Nephron progenitor cell (in vitro differentiated cells): ENCODE measurements around the gene ISG20.

ENCODE experiments used
- DNase-seq: peaks from one replicate; pipeline ENCODE4 v3.0.0; 2021
- H3K27ac Mint-ChIP-seq: 2 replicates; pipeline ENCODE4 v1.8.0; 2021; ENCODE audit warnings: mild to moderate bottlenecking, moderate library complexity, mixed read lengths
- H3K27me3 Mint-ChIP-seq: 2 replicates; pipeline ENCODE4 v1.8.0; 2021; ENCODE audit warnings: mild to moderate bottlenecking, low read depth, mixed read lengths; ENCODE audit not compliant: poor library complexity
- H3K36me3 Mint-ChIP-seq: 2 replicates; pipeline ENCODE4 v1.8.0; 2021; ENCODE audit warnings: low read depth, mixed read lengths
- H3K4me1 Mint-ChIP-seq: 2 replicates; pipeline ENCODE4 v1.8.0; 2021; ENCODE audit warnings: mixed read lengths
- H3K4me3 Mint-ChIP-seq: 2 replicates; pipeline ENCODE4 v1.8.0; 2021; ENCODE audit warnings: mild to moderate bottlenecking, moderate library complexity, mixed read lengths
- H3K9me3 Mint-ChIP-seq: 2 replicates; pipeline ENCODE4 v1.8.0; 2021; ENCODE audit warnings: mild to moderate bottlenecking, moderate library complexity, mixed read lengths
- TF ChIP-seq, protein P1 (sequence below): fragments of 200-600 bp; sonication (generic); IDR thresholded peaks from 2 replicates; pipeline ENCODE4 v1.5.0; 2021; ENCODE audit warnings: antibody characterized with exemption

The ISG20 gene

DNA sequence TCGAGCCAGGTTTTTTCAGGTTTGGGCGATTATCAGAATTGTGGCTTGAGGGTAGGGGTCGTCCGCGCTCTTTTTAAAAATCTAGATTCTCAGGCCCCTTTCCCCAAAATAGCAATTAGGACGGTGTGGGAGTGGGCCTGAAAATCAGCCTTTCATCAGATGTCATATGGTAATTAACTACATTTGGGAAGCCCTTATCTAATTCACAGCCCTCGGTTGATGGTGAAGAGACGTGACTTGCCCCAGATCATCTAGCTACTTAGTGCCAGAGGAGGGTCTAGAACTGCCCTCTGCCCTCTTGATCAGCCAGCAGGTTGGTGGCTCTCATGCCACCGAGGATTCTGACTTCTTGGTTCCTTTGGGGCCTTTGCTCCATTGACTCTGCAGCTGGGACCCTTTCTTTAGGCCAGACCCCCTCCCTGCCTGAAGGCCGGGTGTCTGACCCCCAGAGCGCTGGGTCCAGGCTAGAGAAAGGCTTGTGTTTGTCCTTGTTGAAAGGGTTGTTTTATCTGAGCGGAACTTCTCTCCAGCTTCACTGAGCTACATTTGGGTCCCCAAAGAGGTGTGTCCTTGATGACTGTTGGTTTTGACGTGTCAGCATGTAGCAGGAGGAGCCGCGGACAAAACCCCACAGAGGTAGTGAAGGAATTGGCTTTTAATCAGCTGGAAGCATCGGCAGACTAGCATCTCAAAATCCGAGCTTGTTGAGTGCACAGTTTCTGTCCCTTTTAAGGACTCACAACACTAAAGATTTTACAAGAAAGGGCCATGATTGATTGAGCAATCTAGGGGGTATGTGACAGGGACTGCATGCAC is 16.8 kb upstream of the ISG20 start:
- H3K27me3 Mint-ChIP-seq = peaks cover 4% of the 10 kb centered on the region
- DNase-seq = no peak
- peaks cover under 1% of the 10 kb centered on the region for H3K36me3 Mint-ChIP-seq
- TF ChIP-seq, protein P1, sequence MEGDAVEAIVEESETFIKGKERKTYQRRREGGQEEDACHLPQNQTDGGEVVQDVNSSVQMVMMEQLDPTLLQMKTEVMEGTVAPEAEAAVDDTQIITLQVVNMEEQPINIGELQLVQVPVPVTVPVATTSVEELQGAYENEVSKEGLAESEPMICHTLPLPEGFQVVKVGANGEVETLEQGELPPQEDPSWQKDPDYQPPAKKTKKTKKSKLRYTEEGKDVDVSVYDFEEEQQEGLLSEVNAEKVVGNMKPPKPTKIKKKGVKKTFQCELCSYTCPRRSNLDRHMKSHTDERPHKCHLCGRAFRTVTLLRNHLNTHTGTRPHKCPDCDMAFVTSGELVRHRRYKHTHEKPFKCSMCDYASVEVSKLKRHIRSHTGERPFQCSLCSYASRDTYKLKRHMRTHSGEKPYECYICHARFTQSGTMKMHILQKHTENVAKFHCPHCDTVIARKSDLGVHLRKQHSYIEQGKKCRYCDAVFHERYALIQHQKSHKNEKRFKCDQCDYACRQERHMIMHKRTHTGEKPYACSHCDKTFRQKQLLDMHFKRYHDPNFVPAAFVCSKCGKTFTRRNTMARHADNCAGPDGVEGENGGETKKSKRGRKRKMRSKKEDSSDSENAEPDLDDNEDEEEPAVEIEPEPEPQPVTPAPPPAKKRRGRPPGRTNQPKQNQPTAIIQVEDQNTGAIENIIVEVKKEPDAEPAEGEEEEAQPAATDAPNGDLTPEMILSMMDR = no peak
- peaks cover 62% of the 10 kb centered on the region for H3K4me1 Mint-ChIP-seq
- peak overlapping the region; percentile 69 for H3K27ac Mint-ChIP-seq
- H3K4me3 Mint-ChIP-seq = peak overlapping the region; percentile 84
- H3K9me3 Mint-ChIP-seq = no peaks in the 10 kb centered on the region

DNA sequence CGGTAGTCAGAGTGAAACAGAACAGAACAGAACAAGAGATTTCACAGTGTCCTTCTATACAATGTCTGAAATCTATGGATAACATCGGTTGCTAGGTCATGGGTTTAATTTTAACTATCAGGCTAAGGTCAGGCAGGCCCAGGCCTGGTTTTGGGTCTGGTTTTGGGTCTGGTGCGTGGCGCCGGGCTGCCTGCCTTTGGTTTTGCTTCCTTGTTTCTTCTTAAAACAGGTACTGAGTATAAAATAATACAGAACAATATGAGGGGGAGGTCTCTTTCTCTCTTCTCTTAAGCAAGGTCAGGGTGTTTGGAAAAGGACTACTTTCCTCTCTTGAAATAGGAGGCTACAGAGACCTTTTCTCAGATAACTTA is 16.2 kb upstream of the ISG20 start:
- H3K36me3 Mint-ChIP-seq = peaks cover 6% of the 10 kb centered on the region
- H3K27me3 Mint-ChIP-seq = peaks cover 4% of the 10 kb centered on the region
- no peaks in the 10 kb centered on the region for H3K9me3 Mint-ChIP-seq
- TF ChIP-seq, protein P1 = no peak
- peak overlapping the region; percentile 84 for H3K4me3 Mint-ChIP-seq
- peaks cover 64% of the 10 kb centered on the region for H3K4me1 Mint-ChIP-seq
- DNase-seq = no peak
- peak overlapping the region; percentile 69 for H3K27ac Mint-ChIP-seq

DNA sequence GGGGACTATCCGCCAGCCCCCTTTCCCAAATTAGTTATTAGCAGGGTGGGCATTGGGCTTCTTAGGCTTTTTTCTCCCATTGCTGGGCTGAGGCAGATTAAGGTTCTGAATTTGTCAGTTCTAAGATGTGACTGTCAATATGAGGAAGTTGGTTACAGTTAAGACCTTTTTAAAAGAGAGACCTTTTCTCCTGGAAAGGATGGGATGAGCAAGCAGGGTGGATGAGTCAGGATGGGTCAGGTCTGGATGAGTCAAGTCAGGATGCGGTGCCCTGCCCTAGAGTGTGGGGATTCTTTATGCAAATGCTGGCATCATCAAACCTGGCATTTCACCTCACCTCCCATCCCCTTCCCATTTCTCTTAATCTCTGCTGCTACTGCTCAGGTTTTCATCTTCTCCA is 15.8 kb upstream of the ISG20 start:
- peaks cover 60% of the 10 kb centered on the region for H3K4me1 Mint-ChIP-seq
- peaks cover 4% of the 10 kb centered on the region for H3K27me3 Mint-ChIP-seq
- no peak for DNase-seq
- peaks cover 11% of the 10 kb centered on the region for H3K36me3 Mint-ChIP-seq
- TF ChIP-seq, protein P1 = no peak
- no peak overlapping the region for H3K27ac Mint-ChIP-seq
- peak overlapping the region; percentile 84 for H3K4me3 Mint-ChIP-seq
- no peaks in the 10 kb centered on the region for H3K9me3 Mint-ChIP-seq

DNA sequence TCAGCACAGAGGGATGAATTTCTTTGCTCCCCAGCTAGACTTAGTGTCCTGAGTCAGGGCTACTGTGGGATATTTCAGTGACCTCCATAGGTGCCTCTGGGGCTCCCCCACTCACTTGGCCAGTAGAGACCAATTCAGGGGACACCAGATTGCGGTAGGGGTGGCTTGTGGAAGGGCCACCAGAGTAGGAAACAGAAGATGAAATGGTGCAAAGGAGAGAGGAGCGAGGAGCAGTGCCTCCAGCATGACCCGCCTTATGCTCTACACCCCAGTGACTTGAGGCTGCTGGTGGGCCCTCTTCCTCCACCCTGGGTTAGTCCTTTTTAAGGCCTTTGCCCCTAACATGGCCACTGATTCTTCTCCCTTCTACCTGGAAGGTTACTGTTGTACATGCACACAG is 15.2 kb upstream of the ISG20 start:
- no peak overlapping the region for H3K27ac Mint-ChIP-seq
- TF ChIP-seq, protein P1 = no peak
- H3K4me3 Mint-ChIP-seq = peak overlapping the region; percentile 84
- no peak for DNase-seq
- H3K36me3 Mint-ChIP-seq = peaks cover 17% of the 10 kb centered on the region
- peaks cover 4% of the 10 kb centered on the region for H3K27me3 Mint-ChIP-seq
- H3K4me1 Mint-ChIP-seq = peaks cover 57% of the 10 kb centered on the region
- no peaks in the 10 kb centered on the region for H3K9me3 Mint-ChIP-seq

DNA sequence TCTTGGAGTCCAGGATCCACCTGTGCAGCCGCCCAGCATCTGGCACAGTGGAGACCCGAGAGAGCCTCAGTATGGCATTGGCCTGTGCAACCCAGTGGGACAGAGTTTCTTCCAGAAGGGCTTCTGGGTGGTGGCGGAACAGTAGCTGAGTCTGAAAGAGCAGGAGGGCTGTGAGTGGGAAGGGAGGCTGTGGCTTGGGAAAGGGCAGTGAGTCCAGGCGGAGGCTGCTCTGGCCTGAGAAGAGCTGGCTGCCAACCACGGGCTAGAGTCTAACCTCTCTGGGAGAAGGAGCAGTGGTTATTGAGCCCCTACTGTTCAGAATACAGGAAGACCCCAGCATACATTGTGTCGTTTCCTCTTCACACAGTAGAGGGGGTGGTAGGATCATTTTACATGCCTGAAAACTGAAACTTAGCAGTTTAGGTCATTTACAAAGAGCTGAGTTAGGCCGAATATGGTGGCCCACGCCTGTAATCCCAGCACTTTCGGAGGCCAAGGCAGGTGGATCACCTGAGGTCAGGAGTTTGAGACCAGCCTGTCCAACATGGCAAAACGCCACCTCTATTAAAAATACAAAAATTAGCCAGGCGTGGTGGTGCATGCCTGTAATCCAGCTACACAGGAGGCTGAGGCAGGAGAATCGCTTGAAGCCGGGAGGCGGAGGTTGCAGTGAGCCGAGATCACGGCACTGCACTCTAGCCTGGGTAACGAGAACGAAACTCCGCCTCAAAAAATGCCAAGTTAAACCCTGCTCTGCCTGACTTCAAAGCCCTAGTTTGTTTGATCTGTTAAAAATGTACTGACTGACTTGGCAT is 14.5 kb upstream of the ISG20 start:
- no peak for DNase-seq
- Mint-ChIP-seq H3K9me3 (no peaks in the 10 kb centered on the region), H3K27me3 (peaks cover 4% of the 10 kb centered on the region), H3K4me1 (peaks cover 57% of the 10 kb centered on the region), H3K4me3 (peak overlapping the region; percentile 84), H3K27ac (peak overlapping the region; percentile 52), H3K36me3 (peaks cover 24% of the 10 kb centered on the region)
- TF ChIP-seq, protein P1 = peak; percentile 48
